Glutamatergic neuron (in vitro differentiated cells): Measurements from ENCODE around the gene POLD3. TPM values are rescaled to one million over a fixed set of nuclear protein-coding genes. Genes with fewer than 3 reads are reported as not detected.
A peak's percentile ranks its signal among the peaks of the same experiment; 100 is the strongest.
"Not testable (repeated sequence)": the region's sequence is repeated elsewhere in the genome, so short reads cannot be mapped to it uniquely, and the experiment has no call there.

ENCODE experiments used
- DNase-seq: peaks from one replicate; pipeline ENCODE4 v3.0.0; 2022
- H3K27ac Mint-ChIP-seq: one replicate; pipeline ENCODE4 v1.8.0; 2020; ENCODE audit warnings: mild to moderate bottlenecking, mixed read lengths, inconsistent platforms; ENCODE audit not compliant: unreplicated experiment
- H3K27me3 Mint-ChIP-seq: one replicate; pipeline ENCODE4 v1.8.0; 2020; ENCODE audit warnings: mild to moderate bottlenecking, moderate library complexity, mixed read lengths, inconsistent platforms; ENCODE audit not compliant: unreplicated experiment
- H3K36me3 Mint-ChIP-seq: one replicate; pipeline ENCODE4 v1.8.0; 2020; ENCODE audit warnings: mild to moderate bottlenecking, mixed read lengths, inconsistent platforms; ENCODE audit not compliant: unreplicated experiment
- H3K4me1 Mint-ChIP-seq: one replicate; pipeline ENCODE4 v1.8.0; 2020; ENCODE audit warnings: mild to moderate bottlenecking, low read depth, mixed read lengths, inconsistent platforms; ENCODE audit not compliant: unreplicated experiment
- H3K4me3 Mint-ChIP-seq: one replicate; pipeline ENCODE4 v1.8.0; 2020; ENCODE audit warnings: mild to moderate bottlenecking, mixed read lengths, inconsistent platforms; ENCODE audit not compliant: unreplicated experiment
- H3K9me3 Mint-ChIP-seq: one replicate; pipeline ENCODE4 v1.8.0; 2020; ENCODE audit warnings: mild to moderate bottlenecking, moderate library complexity, mixed read lengths, inconsistent platforms; ENCODE audit not compliant: unreplicated experiment
- total RNA-seq: library from RNA; stranded (reverse); fragmentation: NEBNext Ultra II Directional; extraction: Animal tissue kit (Norgen Biotek cat#: 25700); gene quantifications from one replicate; pipeline ENCODE4 v1.2.1, GENCODE V29; 2021; ENCODE audit not compliant: unreplicated experiment
- TF ChIP-seq, protein P1 (sequence below): fragments of 200-600 bp; sonication (generic); IDR thresholded peaks from one replicate; pipeline ENCODE4 v1.5.0; 2021; ENCODE audit not compliant: partially characterized antibody, unreplicated experiment

POLD3 gene
- total RNA-seq, 1 donor from 2014 or later = 9.0 TPM

DNA sequence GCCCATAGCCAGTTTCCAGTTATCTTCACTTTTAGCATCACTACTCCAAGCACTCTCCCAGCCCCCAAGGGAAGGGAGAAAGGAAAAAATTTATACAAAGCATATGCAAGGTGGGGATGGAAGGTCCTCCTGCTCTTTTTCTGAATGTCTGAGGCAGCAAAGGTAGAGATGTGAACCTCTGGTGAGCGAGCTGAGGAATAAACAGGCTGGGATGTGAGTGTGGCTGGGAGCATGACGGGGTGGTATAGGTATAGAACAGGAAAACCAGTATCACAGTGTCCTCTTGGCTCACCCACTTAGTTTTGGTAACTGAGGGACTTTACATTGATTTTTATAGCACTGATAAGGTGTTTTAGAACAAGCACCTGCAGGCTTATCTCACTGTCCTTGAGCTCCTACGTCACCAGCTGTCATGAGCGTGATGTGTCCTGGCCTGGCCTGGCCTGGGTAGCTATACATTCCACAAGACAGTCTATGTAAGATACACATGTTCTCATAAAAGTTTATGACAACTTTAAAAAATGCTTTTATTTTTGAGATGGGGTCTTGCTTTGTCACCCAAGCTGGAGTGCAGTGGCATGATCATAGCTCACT, 10.3 kb upstream of the POLD3 start:
- Mint-ChIP-seq H3K27me3 (no peaks in the 10 kb centered on the region), H3K36me3 (no peaks in the 10 kb centered on the region), H3K9me3 (no peaks in the 10 kb centered on the region), H3K4me3 (no peak overlapping the region), H3K4me1 (peaks cover 14% of the 10 kb centered on the region), H3K27ac (no peak overlapping the region)
- no peak for DNase-seq
- TF ChIP-seq, protein P1, sequence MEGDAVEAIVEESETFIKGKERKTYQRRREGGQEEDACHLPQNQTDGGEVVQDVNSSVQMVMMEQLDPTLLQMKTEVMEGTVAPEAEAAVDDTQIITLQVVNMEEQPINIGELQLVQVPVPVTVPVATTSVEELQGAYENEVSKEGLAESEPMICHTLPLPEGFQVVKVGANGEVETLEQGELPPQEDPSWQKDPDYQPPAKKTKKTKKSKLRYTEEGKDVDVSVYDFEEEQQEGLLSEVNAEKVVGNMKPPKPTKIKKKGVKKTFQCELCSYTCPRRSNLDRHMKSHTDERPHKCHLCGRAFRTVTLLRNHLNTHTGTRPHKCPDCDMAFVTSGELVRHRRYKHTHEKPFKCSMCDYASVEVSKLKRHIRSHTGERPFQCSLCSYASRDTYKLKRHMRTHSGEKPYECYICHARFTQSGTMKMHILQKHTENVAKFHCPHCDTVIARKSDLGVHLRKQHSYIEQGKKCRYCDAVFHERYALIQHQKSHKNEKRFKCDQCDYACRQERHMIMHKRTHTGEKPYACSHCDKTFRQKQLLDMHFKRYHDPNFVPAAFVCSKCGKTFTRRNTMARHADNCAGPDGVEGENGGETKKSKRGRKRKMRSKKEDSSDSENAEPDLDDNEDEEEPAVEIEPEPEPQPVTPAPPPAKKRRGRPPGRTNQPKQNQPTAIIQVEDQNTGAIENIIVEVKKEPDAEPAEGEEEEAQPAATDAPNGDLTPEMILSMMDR = no peak

- Mint-ChIP-seq H3K4me3 (no peak overlapping the region), H3K9me3 (no peaks in the 10 kb centered on the region), H3K4me1 (peaks cover 6% of the 10 kb centered on the region), H3K27ac (no peak overlapping the region), H3K36me3 (no peaks in the 10 kb centered on the region), H3K27me3 (no peaks in the 10 kb centered on the region)
- TF ChIP-seq, protein P1 = no peak
- DNase-seq = no peak
These were observed 9.3 kb upstream of the POLD3 start for GRCh38 chr11:74583024-74583624.

- not testable (repeated sequence) for H3K4me3 Mint-ChIP-seq, H3K9me3 Mint-ChIP-seq, H3K4me1 Mint-ChIP-seq, H3K27me3 Mint-ChIP-seq, H3K27ac Mint-ChIP-seq, DNase-seq, H3K36me3 Mint-ChIP-seq
These were observed 1.9 kb upstream of the POLD3 start for GRCh38 chr11:74590492-74590891.

DNA sequence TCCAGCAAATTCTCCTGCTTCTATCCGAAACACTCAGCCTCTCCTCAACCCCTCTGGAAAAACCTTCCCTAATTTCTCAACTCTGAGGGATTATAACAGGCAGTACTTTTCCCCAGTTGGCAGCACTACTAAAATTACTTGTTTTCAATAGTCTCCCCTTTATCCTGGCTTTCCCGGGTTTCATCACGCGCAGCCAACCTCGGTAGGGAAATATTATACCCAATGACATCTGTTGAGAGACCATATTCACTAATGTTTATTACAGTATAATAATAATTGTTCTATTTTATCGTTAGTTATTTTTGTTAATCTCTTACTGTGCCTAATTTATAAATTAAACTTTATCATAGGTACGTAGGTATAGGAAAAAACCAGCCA, 330 bp upstream of the POLD3 start:
- Mint-ChIP-seq H3K36me3 (no peaks in the 10 kb centered on the region), H3K27ac (no peak overlapping the region), H3K9me3 (peaks cover 2% of the 10 kb centered on the region), H3K27me3 (no peaks in the 10 kb centered on the region), H3K4me3 (peak overlapping the region; percentile 98), H3K4me1 (peaks cover 5% of the 10 kb centered on the region)
- no peak for DNase-seq
- TF ChIP-seq, protein P1 = no peak

- no peaks in the 10 kb centered on the region for H3K36me3 Mint-ChIP-seq
- H3K27ac Mint-ChIP-seq = no peak overlapping the region
- H3K4me3 Mint-ChIP-seq = peak overlapping the region; percentile 98
- peaks cover 2% of the 10 kb centered on the region for H3K9me3 Mint-ChIP-seq
- DNase-seq = no peak
- no peaks in the 10 kb centered on the region for H3K27me3 Mint-ChIP-seq
- peaks cover 5% of the 10 kb centered on the region for H3K4me1 Mint-ChIP-seq
- TF ChIP-seq, protein P1 = no peak
These were observed 1.1 kb downstream of the POLD3 start for GRCh38 chr11:74593463-74593862.
